GM12801 (cell line): Measurements from ENCODE around the gene PRTG.

Experiments
- CTCF ChIP-seq: IDR thresholded peaks from one replicate; pipeline ENCODE4 v1.5.1; 2011; ENCODE audit warnings: control low read depth; ENCODE audit not compliant: insufficient read length; ENCODE audit errors: extremely low read depth

PRTG gene

GRCh38 chr15:55638764-55639163 lies 104.2 kb downstream of the PRTG start:
- TF ChIP-seq CTCF: no peak

- TF ChIP-seq CTCF: no peak
Measured at GRCh38 chr15:55637086-55637485, 105.9 kb downstream of the PRTG start.

GRCh38 chr15:55633731-55634130 lies 109.2 kb downstream of the PRTG start:
- TF ChIP-seq CTCF: no peak

- no peak for TF ChIP-seq CTCF
Measured at GRCh38 chr15:55632434-55632833, 110.5 kb downstream of the PRTG start.

GRCh38 chr15:55630858-55631257 lies 112.1 kb downstream of the PRTG start:
- no peak for TF ChIP-seq CTCF

GRCh38 chr15:55628369-55628730 lies 114.6 kb downstream of the PRTG start:
- TF ChIP-seq CTCF: no peak

- no peak for TF ChIP-seq CTCF
Measured at GRCh38 chr15:55627730-55628368, 115.1 kb downstream of the PRTG start.
